Measurements from ENCODE around the gene ILKAP.
A peak's percentile ranks its signal among the peaks of the same experiment; 100 is the strongest.

The ILKAP gene

GRCh38 chr2:238167761-238168160 is 35.7 kb downstream of the ILKAP start:
- no peak for DNase-seq
- no peak overlapping the region for H4K8ac ChIP-seq (ENCODE audit: low read depth, low read length)
- H3K4me2 ChIP-seq (ENCODE audit: low read length), result no peak overlapping the region
- no peak overlapping the region for H4K12ac ChIP-seq (ENCODE audit: low read depth, low read length)
- no peak overlapping the region for H3K14ac ChIP-seq (ENCODE audit: low read length)
- H3K9ac ChIP-seq (ENCODE audit: low read length), result no peak overlapping the region
- H3K27ac ChIP-seq (ENCODE audit: low read depth, low read length), result no peak overlapping the region
- no peak overlapping the region for H2AK5ac ChIP-seq (ENCODE audit: low read length)
- no peak overlapping the region for H3K23ac ChIP-seq (ENCODE audit: low read length)
- no peak overlapping the region for H2BK12ac ChIP-seq (ENCODE audit: low read length)
- no peak overlapping the region for H2BK120ac ChIP-seq (ENCODE audit: insufficient read depth, low read length, poor library complexity)
- H3K4me1 ChIP-seq (ENCODE audit: control insufficient read depth in 1 of 2, insufficient read depth in 2 of 2, low read length in 2 of 2), result peaks cover 5 to 10% of the 10 kb centered on the region in 2 experiments
- no peak overlapping the region for H3K4me3 ChIP-seq (ENCODE audit: low read depth, low read length)
- no peaks in the 10 kb centered on the region for H3K79me2 ChIP-seq (ENCODE audit: control insufficient read depth, insufficient read depth, low read length, poor library complexity)
- H4K91ac ChIP-seq (ENCODE audit: low read depth, low read length), result no peak overlapping the region
- H3K79me1 ChIP-seq (ENCODE audit: low read length), result peaks cover 1% of the 10 kb centered on the region
- no CpG with 5 or more reads among the region's 8 CpGs for WGBS (ENCODE audit: extremely low coverage, insufficient coverage, insufficient read length)
- H3K9me3 ChIP-seq (ENCODE audit: insufficient read depth, low read depth, low read length), result peaks cover 6% of the 10 kb centered on the region
- no peak overlapping the region for H2AFZ ChIP-seq (ENCODE audit: insufficient read depth, low read length, poor library complexity)
- peaks cover 19% of the 10 kb centered on the region for H3K27me3 ChIP-seq (ENCODE audit: insufficient read depth, low read length)
- peaks cover 32 to 42% of the 10 kb centered on the region in 2 experiments for H3K36me3 ChIP-seq (ENCODE audit: control insufficient read depth in 1 of 2, insufficient read depth in 2 of 2, low read length in 2 of 2)
- H3K18ac ChIP-seq (ENCODE audit: low read length), result no peak overlapping the region
- H3K4ac ChIP-seq (ENCODE audit: low read depth, low read length), result no peak overlapping the region
- no peak overlapping the region for H2BK5ac ChIP-seq (ENCODE audit: low read depth, low read length, poor library complexity)

- H2BK5ac ChIP-seq (ENCODE audit: low read depth, low read length, poor library complexity), result no peak overlapping the region
- H3K79me1 ChIP-seq (ENCODE audit: low read length), result peaks cover 1% of the 10 kb centered on the region
- no peak overlapping the region for H3K27ac ChIP-seq (ENCODE audit: low read depth, low read length)
- DNase-seq, result no peak
- H4K12ac ChIP-seq (ENCODE audit: low read depth, low read length), result no peak overlapping the region
- H3K4me2 ChIP-seq (ENCODE audit: low read length), result no peak overlapping the region
- H3K4me3 ChIP-seq (ENCODE audit: low read depth, low read length), result no peak overlapping the region
- no peak overlapping the region for H3K14ac ChIP-seq (ENCODE audit: low read length)
- WGBS (ENCODE audit: extremely low coverage, insufficient coverage, insufficient read length), result no CpG with 5 or more reads among the region's 7 CpGs
- peaks cover 5 to 10% of the 10 kb centered on the region in 2 experiments for H3K4me1 ChIP-seq (ENCODE audit: control insufficient read depth in 1 of 2, insufficient read depth in 2 of 2, low read length in 2 of 2)
- H2BK12ac ChIP-seq (ENCODE audit: low read length), result no peak overlapping the region
- no peak overlapping the region for H4K8ac ChIP-seq (ENCODE audit: low read depth, low read length)
- no peak overlapping the region for H2AK5ac ChIP-seq (ENCODE audit: low read length)
- H3K36me3 ChIP-seq (ENCODE audit: control insufficient read depth in 1 of 2, insufficient read depth in 2 of 2, low read length in 2 of 2), result peaks cover 28 to 37% of the 10 kb centered on the region in 2 experiments
- no peak overlapping the region for H3K18ac ChIP-seq (ENCODE audit: low read length)
- no peak overlapping the region for H2AFZ ChIP-seq (ENCODE audit: insufficient read depth, low read length, poor library complexity)
- H3K23ac ChIP-seq (ENCODE audit: low read length), result no peak overlapping the region
- no peak overlapping the region for H4K91ac ChIP-seq (ENCODE audit: low read depth, low read length)
- H3K4ac ChIP-seq (ENCODE audit: low read depth, low read length), result no peak overlapping the region
- no peak overlapping the region for H2BK120ac ChIP-seq (ENCODE audit: insufficient read depth, low read length, poor library complexity)
- H3K9me3 ChIP-seq (ENCODE audit: insufficient read depth, low read depth, low read length), result peaks cover 6% of the 10 kb centered on the region
- H3K79me2 ChIP-seq (ENCODE audit: control insufficient read depth, insufficient read depth, low read length, poor library complexity), result no peaks in the 10 kb centered on the region
- H3K27me3 ChIP-seq (ENCODE audit: insufficient read depth, low read length), result peaks cover 22% of the 10 kb centered on the region
- no peak overlapping the region for H3K9ac ChIP-seq (ENCODE audit: low read length)
Observed at GRCh38 chr2:238167344-238167715, 36.2 kb downstream of the ILKAP start.

- Histone ChIP-seq H3K79me2 (ENCODE audit: control insufficient read depth, insufficient read depth, low read length, poor library complexity) (no peaks in the 10 kb centered on the region), H4K12ac (ENCODE audit: low read depth, low read length) (peak overlapping the region; percentile 14), H4K91ac (ENCODE audit: low read depth, low read length) (no peak overlapping the region), H2BK120ac (ENCODE audit: insufficient read depth, low read length, poor library complexity) (no peak overlapping the region), H3K79me1 (ENCODE audit: low read length) (peaks cover 1% of the 10 kb centered on the region), H3K36me3 (ENCODE audit: control insufficient read depth in 1 of 2, insufficient read depth in 2 of 2, low read length in 2 of 2) (peaks cover 22 to 32% of the 10 kb centered on the region in 2 experiments), H3K9ac (ENCODE audit: low read length) (no peak overlapping the region), H3K14ac (ENCODE audit: low read length) (no peak overlapping the region), H2AK5ac (ENCODE audit: low read length) (no peak overlapping the region), H2BK5ac (ENCODE audit: low read depth, low read length, poor library complexity) (no peak overlapping the region), H3K4ac (ENCODE audit: low read depth, low read length) (no peak overlapping the region), H2BK12ac (ENCODE audit: low read length) (no peak overlapping the region), H3K9me3 (ENCODE audit: insufficient read depth, low read depth, low read length) (peaks cover 6% of the 10 kb centered on the region), H3K4me2 (ENCODE audit: low read length) (no peak overlapping the region), H3K23ac (ENCODE audit: low read length) (no peak overlapping the region), H3K4me3 (ENCODE audit: low read depth, low read length) (no peak overlapping the region), H3K27ac (ENCODE audit: low read depth, low read length) (no peak overlapping the region), H2AFZ (ENCODE audit: insufficient read depth, low read length, poor library complexity) (no peak overlapping the region), H3K4me1 (ENCODE audit: control insufficient read depth in 1 of 2, insufficient read depth in 2 of 2, low read length in 2 of 2) (peaks cover 5 to 10% of the 10 kb centered on the region in 2 experiments), H4K8ac (ENCODE audit: low read depth, low read length) (no peak overlapping the region), H3K27me3 (ENCODE audit: insufficient read depth, low read length) (peaks cover 23% of the 10 kb centered on the region), H3K18ac (ENCODE audit: low read length) (no peak overlapping the region)
- no peak for DNase-seq
- no CpG with 5 or more reads among the region's 24 CpGs for WGBS (ENCODE audit: extremely low coverage, insufficient coverage, insufficient read length)
Observed at GRCh38 chr2:238166391-238167343, 36.8 kb downstream of the ILKAP start.

GRCh38 chr2:238165288-238165921 is 38.1 kb downstream of the ILKAP start:
- Histone ChIP-seq H3K9me3 (ENCODE audit: insufficient read depth, low read depth, low read length) (peaks cover 6% of the 10 kb centered on the region), H4K91ac (ENCODE audit: low read depth, low read length) (no peak overlapping the region), H2AK5ac (ENCODE audit: low read length) (no peak overlapping the region), H3K79me1 (ENCODE audit: low read length) (peaks cover 1% of the 10 kb centered on the region), H3K9ac (ENCODE audit: low read length) (no peak overlapping the region), H2BK120ac (ENCODE audit: insufficient read depth, low read length, poor library complexity) (no peak overlapping the region), H4K12ac (ENCODE audit: low read depth, low read length) (no peak overlapping the region), H3K4me1 (ENCODE audit: control insufficient read depth in 1 of 2, insufficient read depth in 2 of 2, low read length in 2 of 2) (peaks cover 1 to 7% of the 10 kb centered on the region in 2 experiments), H3K4me2 (ENCODE audit: low read length) (no peak overlapping the region), H3K23ac (ENCODE audit: low read length) (no peak overlapping the region), H3K79me2 (ENCODE audit: control insufficient read depth, insufficient read depth, low read length, poor library complexity) (no peaks in the 10 kb centered on the region), H4K8ac (ENCODE audit: low read depth, low read length) (no peak overlapping the region), H3K27me3 (ENCODE audit: insufficient read depth, low read length) (peaks cover 23% of the 10 kb centered on the region), H3K18ac (ENCODE audit: low read length) (no peak overlapping the region), H3K14ac (ENCODE audit: low read length) (no peak overlapping the region), H2BK12ac (ENCODE audit: low read length) (no peak overlapping the region), H2BK5ac (ENCODE audit: low read depth, low read length, poor library complexity) (no peak overlapping the region), H3K4ac (ENCODE audit: low read depth, low read length) (no peak overlapping the region), H3K27ac (ENCODE audit: low read depth, low read length) (no peak overlapping the region), H3K4me3 (ENCODE audit: low read depth, low read length) (no peak overlapping the region), H2AFZ (ENCODE audit: insufficient read depth, low read length, poor library complexity) (no peak overlapping the region), H3K36me3 (ENCODE audit: control insufficient read depth in 1 of 2, insufficient read depth in 2 of 2, low read length in 2 of 2) (peaks cover 16 to 26% of the 10 kb centered on the region in 2 experiments)
- WGBS (ENCODE audit: extremely low coverage, insufficient coverage, insufficient read length), result no CpG with 5 or more reads among the region's 12 CpGs
- DNase-seq, result no peak

Measured in trophoblast cell (in vitro differentiated cells and primary cell).